HG02885 (cell line): ENCODE data around the gene BTN3A1.
A peak's percentile ranks its signal among the peaks of the same experiment; 100 is the strongest.
"Not testable (repeated sequence)": the region's sequence is repeated elsewhere in the genome, so short reads cannot be mapped to it uniquely, and the experiment has no call there.

Experiments used
- ATAC-seq: cut with Tn5 transposase; IDR thresholded peaks from one replicate; pipeline ENCODE4 v1.9.1; 2021; ENCODE audit warnings: mild to moderate bottlenecking; ENCODE audit not compliant: unreplicated experiment, poor library complexity

The BTN3A1 gene

DNA sequence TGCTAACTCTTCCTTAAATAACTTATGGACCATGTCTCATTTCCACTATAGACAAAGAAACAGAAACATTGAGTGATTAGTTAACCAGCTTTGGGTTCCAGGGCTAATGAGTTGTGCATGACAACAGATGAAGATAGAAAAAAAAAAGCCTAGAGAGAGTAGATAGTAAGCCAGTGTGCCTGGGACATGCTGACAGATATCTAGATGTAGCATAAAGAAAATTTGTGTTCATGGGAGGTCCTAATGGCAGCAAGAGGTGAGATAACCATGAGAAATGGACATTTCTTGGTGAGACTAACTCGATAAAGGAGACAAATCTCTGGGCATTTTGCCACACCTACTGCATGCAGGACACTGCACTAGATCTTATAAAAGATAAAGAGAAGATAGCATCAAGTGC is 35.5 kb downstream of the BTN3A1 start:
- no peak for ATAC-seq

DNA sequence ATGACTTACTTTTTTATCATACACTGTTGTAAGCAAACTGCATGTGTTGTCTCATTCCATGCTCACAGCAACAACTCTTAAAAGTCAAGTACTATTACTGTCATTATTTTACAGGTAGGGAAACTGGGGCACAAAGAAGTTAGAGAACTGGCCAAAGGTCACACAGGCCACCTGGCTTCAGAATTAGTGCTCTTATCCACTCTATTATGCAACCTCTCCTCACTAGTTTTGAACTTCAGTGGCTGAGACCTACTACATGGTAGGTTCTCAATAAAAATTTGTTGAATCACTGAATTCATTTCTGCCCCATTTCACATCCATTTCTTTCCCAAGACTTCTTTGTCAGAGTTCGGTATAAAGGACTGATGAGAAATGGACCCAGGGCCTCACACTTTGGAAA is 35.9 kb downstream of the BTN3A1 start:
- ATAC-seq = no peak

GRCh38 chr6:26439151-26440125 is 37.4 kb downstream of the BTN3A1 start:
- ATAC-seq = no peak

- no peak for ATAC-seq
These were observed 38.9 kb downstream of the BTN3A1 start for GRCh38 chr6:26440977-26441358.

DNA sequence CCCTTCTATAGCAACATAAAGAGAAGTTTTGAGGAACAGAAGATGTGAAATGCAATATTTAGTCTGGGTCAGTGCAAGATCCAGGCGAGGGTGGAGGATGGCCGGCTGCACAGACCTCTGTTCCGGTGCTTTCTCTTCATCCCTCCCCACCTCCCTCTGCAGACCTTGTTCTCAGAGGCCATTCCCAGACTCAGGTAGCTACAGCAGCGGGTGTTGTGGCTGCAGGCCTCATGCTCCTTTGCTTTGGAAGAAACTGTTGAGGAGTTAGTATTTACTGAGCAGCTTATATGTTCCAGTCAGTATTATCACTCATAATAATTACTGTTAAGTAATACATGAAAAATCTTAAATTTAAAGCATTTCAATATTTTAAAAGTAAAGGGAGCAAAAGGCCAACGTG is 39.9 kb downstream of the BTN3A1 start:
- no peak for ATAC-seq

DNA sequence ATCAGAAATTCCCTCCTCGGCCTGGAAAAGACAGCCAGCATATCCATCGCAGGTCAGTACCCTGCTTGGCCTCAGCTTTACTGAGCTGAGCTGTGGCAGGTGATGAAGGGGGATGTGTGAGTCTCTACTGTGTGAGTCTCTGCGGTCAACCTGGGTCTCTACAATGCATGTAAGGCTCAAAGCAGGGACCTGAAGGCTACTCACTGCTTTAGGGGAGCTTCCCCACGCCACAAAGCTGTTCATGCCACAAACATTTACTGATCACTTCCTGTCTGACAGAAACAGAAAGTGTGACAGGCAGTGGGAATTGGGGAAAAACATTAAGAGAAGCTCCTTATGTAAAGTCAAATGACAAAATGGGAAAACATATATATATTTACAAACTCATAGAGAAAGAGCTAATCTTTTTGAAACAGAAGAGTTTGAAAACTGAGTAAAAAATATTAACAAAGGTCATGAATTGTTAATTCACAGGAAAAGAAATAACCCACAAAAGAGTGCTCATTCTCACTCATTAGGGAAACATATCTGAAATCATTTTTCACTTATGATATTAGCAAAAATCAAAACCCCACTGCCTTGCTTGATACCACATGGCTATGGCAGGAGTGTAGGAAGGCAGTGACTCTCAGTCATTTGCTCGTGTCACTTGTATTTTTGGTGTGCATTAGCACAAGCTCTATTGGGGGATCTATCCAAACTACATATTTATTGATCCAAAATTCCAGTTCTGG is 44.0 kb downstream of the BTN3A1 start:
- peak; percentile 92 for ATAC-seq

GRCh38 chr6:26447257-26447656 is 45.2 kb downstream of the BTN3A1 start:
- ATAC-seq = no peak

DNA sequence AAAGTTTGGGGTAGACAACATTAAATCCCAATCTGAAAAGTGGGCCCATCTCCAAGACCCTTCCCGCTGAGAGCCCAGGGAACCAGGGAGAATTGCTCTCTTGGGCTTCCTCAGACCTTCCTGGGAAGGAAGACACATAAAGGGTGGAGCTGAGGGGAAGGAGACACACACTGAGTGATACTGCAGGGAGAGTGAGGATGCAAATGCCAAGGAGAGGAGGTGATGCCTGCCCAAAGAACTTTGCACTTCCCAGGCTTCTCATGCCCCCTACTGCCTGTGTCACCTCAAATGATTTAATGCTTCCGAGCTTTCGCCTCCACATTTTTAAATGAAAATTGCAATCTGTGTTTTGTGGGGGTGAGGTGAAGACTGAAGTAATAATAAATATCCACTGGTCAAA is 48.2 kb downstream of the BTN3A1 start:
- ATAC-seq = no peak

GRCh38 chr6:26452631-26453235 is 50.7 kb downstream of the BTN3A1 start:
- no peak for ATAC-seq

DNA sequence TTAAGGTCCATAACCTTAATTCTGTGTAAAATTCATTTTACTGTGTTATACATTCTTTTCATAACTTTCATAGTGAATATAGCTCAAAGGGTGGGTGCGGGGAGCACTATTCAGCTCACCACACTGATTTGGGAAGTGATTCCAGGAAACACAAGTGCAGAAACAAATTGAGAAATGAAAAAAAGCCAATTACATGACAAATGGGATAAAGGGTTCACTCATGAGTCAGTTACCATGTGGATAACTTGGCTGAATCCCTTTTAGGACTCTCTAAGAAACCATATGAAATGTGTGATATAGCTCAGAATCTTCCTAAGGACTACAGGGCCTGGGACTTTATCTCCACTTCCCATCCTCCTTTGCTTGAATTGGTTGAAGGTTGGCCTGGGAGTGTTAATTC is 52.6 kb downstream of the BTN3A1 start:
- ATAC-seq = no peak

DNA sequence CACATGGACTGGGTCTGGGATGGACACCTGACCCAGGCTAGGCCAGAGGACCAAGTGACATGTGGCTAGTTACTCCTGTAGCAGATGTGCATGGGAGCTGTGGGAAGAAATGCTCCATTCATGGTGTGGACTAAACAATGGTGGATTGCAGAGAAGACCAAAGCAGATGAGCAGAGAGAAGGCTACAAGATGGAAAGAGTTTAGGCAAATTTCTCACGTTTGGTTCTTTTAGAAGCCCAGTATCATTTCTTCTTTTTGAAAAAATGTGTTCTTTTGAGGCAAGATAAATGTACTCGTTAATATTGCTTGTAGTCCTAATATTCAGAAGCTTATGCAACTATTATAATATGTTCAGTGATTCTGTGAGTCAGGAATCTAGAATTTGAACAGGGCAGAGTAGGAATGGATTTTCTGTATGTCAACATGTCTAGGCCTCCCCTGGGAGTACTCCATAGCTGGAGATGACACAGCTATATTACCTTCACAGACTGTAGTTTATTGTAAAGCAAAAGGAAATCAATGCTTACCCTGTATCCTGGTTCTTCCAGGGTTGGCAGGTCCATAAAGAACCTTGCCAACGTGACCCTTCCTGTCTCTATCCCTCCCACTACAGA is 53.4 kb downstream of the BTN3A1 start:
- no peak for ATAC-seq

GRCh38 chr6:26457264-26457805 is 55.3 kb downstream of the BTN3A1 start:
- ATAC-seq = peak; percentile 21

GRCh38 chr6:26457806-26458688 is 56.0 kb downstream of the BTN3A1 start, which contains the start of gene BTN2A1:
Gene BTN2A1 (plus strand): TSS chr6:26457955. CDS start chr6:26458637, 682 bp downstream.
- ATAC-seq = peak; percentile 98

- ATAC-seq = no peak
These were observed 57.1 kb downstream of the BTN3A1 start for GRCh38 chr6:26459023-26459810.

- ATAC-seq = not testable (repeated sequence)
These were observed 59.3 kb downstream of the BTN3A1 start for GRCh38 chr6:26461353-26461752.

DNA sequence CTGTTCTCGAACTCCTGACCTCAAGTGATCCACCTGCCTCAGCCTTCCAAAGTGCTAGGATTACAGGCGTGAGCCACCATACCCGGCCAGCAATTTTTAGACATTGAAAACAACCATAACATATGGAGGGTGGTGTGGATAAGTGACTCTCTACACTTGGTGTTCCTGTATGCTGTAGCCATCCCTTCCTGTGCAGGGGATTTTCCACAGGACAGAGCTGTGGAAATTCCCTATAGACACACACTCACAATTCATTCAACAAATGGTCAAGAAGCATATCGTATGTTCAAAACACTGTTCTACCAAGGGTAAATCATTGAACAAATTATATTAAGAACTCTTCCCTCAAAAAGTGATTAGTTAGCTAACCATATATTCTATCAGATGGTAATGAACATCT is 61.9 kb downstream of the BTN3A1 start:
- ATAC-seq = no peak

DNA sequence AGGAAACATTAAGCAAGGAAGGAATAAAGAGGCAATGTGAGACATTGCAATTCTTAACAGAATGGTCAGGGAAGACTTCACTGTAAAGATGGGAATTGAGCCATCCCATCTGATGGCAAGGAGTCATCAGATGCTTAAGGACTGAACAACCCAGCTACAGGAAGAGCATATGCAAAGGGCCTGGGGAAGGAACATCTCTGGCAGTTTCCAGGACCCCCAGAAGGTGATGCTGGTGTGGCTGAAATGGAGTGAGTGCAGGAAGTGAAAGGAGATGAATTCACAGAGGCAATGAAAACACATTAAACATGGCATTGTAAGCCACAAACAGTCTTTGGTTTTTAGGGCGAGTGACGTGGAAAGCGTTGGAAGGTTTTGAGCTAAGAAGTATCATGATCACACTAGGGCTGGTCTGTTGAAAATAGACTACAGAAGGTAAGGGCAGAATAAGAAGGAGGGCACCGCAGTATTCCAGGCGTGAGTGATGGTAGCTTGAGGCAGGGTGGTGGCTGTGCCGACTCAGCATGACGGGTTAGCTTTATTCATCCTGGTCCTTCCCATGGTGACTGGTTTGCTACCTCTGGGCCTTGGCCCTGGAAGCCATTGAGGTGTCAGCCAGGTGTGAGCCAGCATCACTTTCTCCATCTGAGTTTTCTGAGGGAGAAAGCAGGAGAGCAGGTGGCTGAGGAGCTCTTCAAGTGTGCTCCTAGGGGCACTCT is 62.5 kb downstream of the BTN3A1 start:
- no peak for ATAC-seq
